GM10266 (cell line): ENCODE data around the gene NPFFR1.

Experiments used
- DNase-seq: peaks from one replicate; pipeline ENCODE4 v3.0.0; 2012; ENCODE audit errors: extremely low spot score
- CTCF ChIP-seq: IDR thresholded peaks from 2 replicates; pipeline ENCODE4 v1.5.1; 2012; ENCODE audit warnings: mild to moderate bottlenecking, low read depth; ENCODE audit not compliant: control insufficient read depth, insufficient read depth; ENCODE audit errors: missing control alignments

Gene NPFFR1

GRCh38 chr10:70321233-70321632 is 37.4 kb upstream of the NPFFR1 start:
- DNase-seq = no peak
- no peak for TF ChIP-seq CTCF

- no peak for DNase-seq
- no peak for TF ChIP-seq CTCF
These were observed 36.9 kb upstream of the NPFFR1 start for GRCh38 chr10:70320751-70321150.

GRCh38 chr10:70319824-70320223 is 36.0 kb upstream of the NPFFR1 start:
- DNase-seq = no peak
- no peak for TF ChIP-seq CTCF

GRCh38 chr10:70319183-70319582 is 35.4 kb upstream of the NPFFR1 start:
- DNase-seq = no peak
- no peak for TF ChIP-seq CTCF

GRCh38 chr10:70317943-70318318 is 34.1 kb upstream of the NPFFR1 start:
- DNase-seq = no peak
- TF ChIP-seq CTCF = no peak

GRCh38 chr10:70317272-70317942 is 33.6 kb upstream of the NPFFR1 start:
- DNase-seq = no peak
- TF ChIP-seq CTCF = no peak

- no peak for TF ChIP-seq CTCF
- DNase-seq = no peak
These were observed 32.0 kb upstream of the NPFFR1 start for GRCh38 chr10:70315815-70316214.
